ENCODE results near the gene KRTAP10-12. TPM values are rescaled to one million over a fixed set of nuclear protein-coding genes. Genes with fewer than 3 reads are reported as not detected.

KRTAP10-12 gene
- total RNA-seq, 1 donor from 2014 or later, result not detected

GRCh38 chr21:44650973-44651675, 45.8 kb upstream of the KRTAP10-12 start:
- no peaks in the 10 kb centered on the region for H3K27me3 ChIP-seq
- H3K9me3 ChIP-seq, result no peaks in the 10 kb centered on the region
- DNase-seq (ENCODE audit: low spot score in 2 of 2), result no peak
- no peak overlapping the region for H3K4me3 ChIP-seq
- TF ChIP-seq CTCF (IDR thresholded peaks at IDR 0.05), result no peak
- H3K27ac ChIP-seq, result no peak overlapping the region
- no peaks in the 10 kb centered on the region for H3K4me1 ChIP-seq
- intact Hi-C loops (cut with DNase I), result no loop called here
- H3K36me3 ChIP-seq, result no peaks in the 10 kb centered on the region

GRCh38 chr21:44653123-44653522, 43.8 kb upstream of the KRTAP10-12 start:
- Histone ChIP-seq H3K4me3 (no peak overlapping the region), H3K27ac (no peak overlapping the region), H3K36me3 (no peaks in the 10 kb centered on the region), H3K9me3 (no peaks in the 10 kb centered on the region), H3K27me3 (no peaks in the 10 kb centered on the region), H3K4me1 (no peaks in the 10 kb centered on the region)
- no peak for TF ChIP-seq CTCF (IDR thresholded peaks at IDR 0.05)
- no peak for DNase-seq (ENCODE audit: low spot score in 2 of 2)
- intact Hi-C loops (cut with DNase I), result no loop called here

- H3K9me3 ChIP-seq, result no peaks in the 10 kb centered on the region
- no peaks in the 10 kb centered on the region for H3K4me1 ChIP-seq
- no peak for DNase-seq (ENCODE audit: low spot score in 2 of 2)
- no peak for TF ChIP-seq CTCF (IDR thresholded peaks at IDR 0.05)
- H3K36me3 ChIP-seq, result no peaks in the 10 kb centered on the region
- H3K4me3 ChIP-seq, result no peak overlapping the region
- no peak overlapping the region for H3K27ac ChIP-seq
- intact Hi-C loops (cut with DNase I), result no loop called here
- H3K27me3 ChIP-seq, result no peaks in the 10 kb centered on the region
Measured at GRCh38 chr21:44653656-44654575, 43.1 kb upstream of the KRTAP10-12 start.

- H3K4me3 ChIP-seq, result no peak within 1 kb of the TSS
- no peak for DNase-seq (ENCODE audit: low spot score in 2 of 2)
- intact Hi-C loops (cut with DNase I), result no loop called here
- H3K27ac ChIP-seq, result no peak within 1 kb of the TSS
- no peak for TF ChIP-seq CTCF (IDR thresholded peaks at IDR 0.05)
- H3K27me3 ChIP-seq, result no peaks in the 10 kb centered on the region
- no peaks in the 10 kb centered on the region for H3K36me3 ChIP-seq
- H3K9me3 ChIP-seq, result no peaks in the 10 kb centered on the region
- no peaks in the 10 kb centered on the region for H3K4me1 ChIP-seq
Measured at GRCh38 chr21:44654576-44655175, 42.3 kb upstream of the KRTAP10-12 start, which contains the start of gene KRTAP12-4. TSS of gene KRTAP12-4 (minus strand) at chr21:44654659. CDS start at chr21:44654614, 45 bp downstream.

GRCh38 chr21:44656868-44657267, 40.1 kb upstream of the KRTAP10-12 start:
- Histone ChIP-seq H3K27me3 (no peaks in the 10 kb centered on the region), H3K27ac (no peak overlapping the region), H3K36me3 (no peaks in the 10 kb centered on the region), H3K9me3 (no peaks in the 10 kb centered on the region), H3K4me3 (no peak overlapping the region), H3K4me1 (no peaks in the 10 kb centered on the region)
- no peak for DNase-seq (ENCODE audit: low spot score in 2 of 2)
- TF ChIP-seq CTCF (IDR thresholded peaks at IDR 0.05), result no peak
- intact Hi-C loops (cut with DNase I), result no loop called here
